Stomach (tissue), 4 donors: ENCODE measurements around the gene ARHGAP26.

Experiments
- EP300 ChIP-seq: sonication (generic); formaldehyde crosslinking; IDR thresholded peaks from one replicate; pipeline ENCODE4 v1.6.1; 2017; ENCODE audit warnings: antibody characterized with exemption
- POLR2A ChIP-seq, 4 donors: fragments of 450-650 bp; IDR thresholded peaks; one replicate each; pipeline ENCODE4 v1.6.1; 2016; ENCODE audit warnings: antibody characterized with exemption in 4 of 4, control low read depth in 2 of 4, mild to moderate bottlenecking in 1 of 4, moderate library complexity in 1 of 4
- POLR2AphosphoS5 ChIP-seq, 3 donors: sonication (generic); formaldehyde crosslinking; IDR thresholded peaks; one replicate each; pipeline ENCODE4 v1.6.1; 2016; ENCODE audit warnings: antibody characterized with exemption in 3 of 3
- TF ChIP-seq, protein P1 (sequence below), 7 experiments: fragments of 450-650 bp in 4 of 7; fragments of 200-600 bp in 3 of 7; sonication (generic) in 3 of 7; IDR thresholded peaks; one replicate each; pipeline ENCODE4 v1.5.1; 2016 to 2019; ENCODE audit warnings: antibody characterized with exemption in 7 of 7, control low read depth in 2 of 7, mild to moderate bottlenecking in 1 of 7

DNA sequence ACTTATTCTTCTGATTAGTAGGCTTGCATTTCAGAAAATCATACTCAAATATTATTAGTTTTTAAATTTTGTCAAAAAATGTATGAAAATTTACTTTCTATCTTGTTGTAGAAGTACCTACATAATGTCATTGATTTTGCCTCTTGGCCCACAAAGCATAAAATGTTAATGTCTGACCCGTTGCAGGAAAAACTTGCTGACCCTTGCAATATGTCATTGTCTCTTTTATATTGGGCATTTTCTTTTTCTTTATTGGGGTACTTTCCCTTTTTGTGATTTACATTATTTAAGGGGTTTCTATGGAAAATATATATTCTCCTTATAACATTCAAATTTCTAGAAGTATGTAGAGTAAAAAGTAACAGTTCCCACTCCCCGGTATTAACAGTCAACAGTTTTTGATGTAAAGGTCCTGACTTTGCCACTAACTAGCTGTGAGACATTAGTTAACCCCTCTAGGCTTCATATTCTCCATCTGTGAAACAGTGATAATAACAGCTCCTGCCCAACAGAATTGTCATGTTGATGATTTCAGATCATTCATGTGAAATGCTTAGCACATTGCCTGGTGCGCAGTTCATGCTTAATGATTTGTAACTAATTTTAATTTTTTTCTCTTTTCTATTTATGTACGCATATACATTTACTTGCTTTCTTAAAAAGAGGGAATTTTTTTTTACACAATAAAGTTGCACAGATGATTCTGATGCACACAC lies 243.2 kb downstream of the ARHGAP26 start:
- TF ChIP-seq, protein P1, sequence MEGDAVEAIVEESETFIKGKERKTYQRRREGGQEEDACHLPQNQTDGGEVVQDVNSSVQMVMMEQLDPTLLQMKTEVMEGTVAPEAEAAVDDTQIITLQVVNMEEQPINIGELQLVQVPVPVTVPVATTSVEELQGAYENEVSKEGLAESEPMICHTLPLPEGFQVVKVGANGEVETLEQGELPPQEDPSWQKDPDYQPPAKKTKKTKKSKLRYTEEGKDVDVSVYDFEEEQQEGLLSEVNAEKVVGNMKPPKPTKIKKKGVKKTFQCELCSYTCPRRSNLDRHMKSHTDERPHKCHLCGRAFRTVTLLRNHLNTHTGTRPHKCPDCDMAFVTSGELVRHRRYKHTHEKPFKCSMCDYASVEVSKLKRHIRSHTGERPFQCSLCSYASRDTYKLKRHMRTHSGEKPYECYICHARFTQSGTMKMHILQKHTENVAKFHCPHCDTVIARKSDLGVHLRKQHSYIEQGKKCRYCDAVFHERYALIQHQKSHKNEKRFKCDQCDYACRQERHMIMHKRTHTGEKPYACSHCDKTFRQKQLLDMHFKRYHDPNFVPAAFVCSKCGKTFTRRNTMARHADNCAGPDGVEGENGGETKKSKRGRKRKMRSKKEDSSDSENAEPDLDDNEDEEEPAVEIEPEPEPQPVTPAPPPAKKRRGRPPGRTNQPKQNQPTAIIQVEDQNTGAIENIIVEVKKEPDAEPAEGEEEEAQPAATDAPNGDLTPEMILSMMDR (IDR thresholded peaks at IDR 0.05): no peak
- TF ChIP-seq POLR2A (IDR thresholded peaks at IDR 0.05): no peak
- TF ChIP-seq EP300: no peak
- TF ChIP-seq POLR2AphosphoS5 (IDR thresholded peaks at IDR 0.05): no peak
